ENCODE data around the gene JAG2.

JAG2 gene

GRCh38 chr14:105099778-105100177, 68.8 kb downstream of the JAG2 start:
- Histone ChIP-seq H3K9me3 (ENCODE audit: control insufficient read depth in 1 of 2, low read length in 2 of 2) (peaks cover 5 to 13% of the 10 kb centered on the region in 2 donors), H3K27ac (ENCODE audit: low read length) (no peak overlapping the region), H3K27me3 (ENCODE audit: low read depth, low read length) (no peaks in the 10 kb centered on the region), H3K4me1 (ENCODE audit: control insufficient read depth in 1 of 2, insufficient read depth in 2 of 2, low read length in 2 of 2) (no peaks in the 10 kb centered on the region), H3K36me3 (ENCODE audit: control insufficient read depth in 1 of 2, insufficient read depth in 2 of 2, low read length in 2 of 2) (no peaks in the 10 kb centered on the region), H3K4me3 (ENCODE audit: low read depth in 1 of 2, low read length in 2 of 2) (no peak overlapping the region)

DNA sequence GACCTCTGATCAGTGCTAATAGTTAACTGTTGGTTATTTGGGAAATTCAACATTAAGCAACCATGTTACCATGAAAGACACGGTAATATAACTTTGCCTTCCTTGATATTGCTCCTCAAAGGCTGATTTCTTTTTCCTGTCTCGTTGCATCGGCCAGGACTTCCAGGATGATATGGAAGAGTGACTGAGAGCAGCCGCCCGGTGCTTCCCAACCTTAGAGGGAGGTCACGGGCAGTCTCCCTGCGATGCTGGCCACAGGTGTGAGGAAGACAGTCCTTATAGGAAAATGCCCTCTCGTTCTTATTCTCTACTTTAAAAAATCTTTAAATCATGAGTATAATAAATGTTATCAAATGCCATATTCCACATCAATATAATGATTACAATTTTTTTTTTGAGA, 70.3 kb downstream of the JAG2 start:
- H3K27me3 ChIP-seq (ENCODE audit: low read depth, low read length): no peaks in the 10 kb centered on the region

GRCh38 chr14:105097794-105098127, 70.8 kb downstream of the JAG2 start:
- Histone ChIP-seq H3K27ac (ENCODE audit: low read length) (no peak overlapping the region), H3K4me3 (ENCODE audit: low read depth in 1 of 2, low read length in 2 of 2) (no peak overlapping the region), H3K9me3 (ENCODE audit: control insufficient read depth in 1 of 2, low read length in 2 of 2) (peaks cover 4 to 5% of the 10 kb centered on the region in 2 donors), H3K4me1 (ENCODE audit: control insufficient read depth in 1 of 2, insufficient read depth in 2 of 2, low read length in 2 of 2) (peaks cover 0 to 9% of the 10 kb centered on the region in 2 donors), H3K27me3 (ENCODE audit: low read depth, low read length) (no peaks in the 10 kb centered on the region), H3K36me3 (ENCODE audit: control insufficient read depth in 1 of 2, insufficient read depth in 2 of 2, low read length in 2 of 2) (no peaks in the 10 kb centered on the region)

More for the DNA sequence above, 70.3 kb downstream of the JAG2 start:
- Histone ChIP-seq H3K4me3 (ENCODE audit: low read depth in 1 of 2, low read length in 2 of 2) (no peak overlapping the region), H3K4me1 (ENCODE audit: control insufficient read depth in 1 of 2, insufficient read depth in 2 of 2, low read length in 2 of 2) (peaks cover 0 to 6% of the 10 kb centered on the region in 2 donors), H3K9me3 (ENCODE audit: control insufficient read depth in 1 of 2, low read length in 2 of 2) (peaks cover 5 to 6% of the 10 kb centered on the region in 2 donors), H3K36me3 (ENCODE audit: control insufficient read depth in 1 of 2, insufficient read depth in 2 of 2, low read length in 2 of 2) (no peaks in the 10 kb centered on the region), H3K27ac (ENCODE audit: low read length) (no peak overlapping the region)

DNA sequence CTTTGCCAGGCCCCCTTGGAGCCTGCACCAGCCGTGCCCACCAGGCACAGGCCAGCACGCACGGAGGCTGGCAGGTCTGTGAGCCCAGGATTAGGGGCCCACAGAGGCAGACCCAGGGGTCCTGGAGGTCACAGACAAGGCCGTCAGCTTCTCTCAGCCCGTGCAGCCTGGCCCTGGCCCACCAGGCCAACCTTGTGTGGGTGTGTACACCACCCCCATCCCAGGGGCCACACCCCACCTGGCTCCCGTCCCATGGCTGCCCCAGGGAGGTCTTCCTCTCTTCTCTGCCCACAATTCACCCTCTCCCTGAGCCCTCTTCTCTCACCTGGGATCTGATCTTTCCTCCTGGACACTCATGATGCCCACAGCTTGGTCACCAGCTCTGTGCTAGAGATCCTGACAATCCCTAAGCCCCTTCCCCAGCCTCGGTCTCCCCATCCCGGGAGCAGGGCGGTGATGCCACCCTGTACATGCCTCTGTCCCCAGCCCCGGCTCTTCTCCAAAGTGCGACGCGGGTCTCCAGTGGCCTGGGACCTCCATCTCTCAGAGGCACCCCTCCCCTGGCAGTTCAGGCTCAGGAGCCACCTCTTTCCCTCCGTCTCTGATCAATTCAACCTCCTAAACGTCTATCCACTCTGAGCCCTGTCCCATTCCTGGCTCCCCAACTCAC, 72.2 kb downstream of the JAG2 start:
- no peak overlapping the region for H3K4me3 ChIP-seq (ENCODE audit: low read depth in 1 of 2, low read length in 2 of 2)
- no peaks in the 10 kb centered on the region for H3K27me3 ChIP-seq (ENCODE audit: low read depth, low read length)
- peaks cover 4 to 5% of the 10 kb centered on the region in 2 donors for H3K9me3 ChIP-seq (ENCODE audit: control insufficient read depth in 1 of 2, low read length in 2 of 2)
- H3K27ac ChIP-seq (ENCODE audit: low read length): no peak overlapping the region
- H3K4me1 ChIP-seq (ENCODE audit: control insufficient read depth in 1 of 2, insufficient read depth in 2 of 2, low read length in 2 of 2): peaks cover 6 to 23% of the 10 kb centered on the region in 2 donors
- no peaks in the 10 kb centered on the region for H3K36me3 ChIP-seq (ENCODE audit: control insufficient read depth in 1 of 2, insufficient read depth in 2 of 2, low read length in 2 of 2)

- H3K27me3 ChIP-seq (ENCODE audit: low read depth, low read length): no peaks in the 10 kb centered on the region
Measured at GRCh38 chr14:105095236-105095805, 73.3 kb downstream of the JAG2 start.

DNA sequence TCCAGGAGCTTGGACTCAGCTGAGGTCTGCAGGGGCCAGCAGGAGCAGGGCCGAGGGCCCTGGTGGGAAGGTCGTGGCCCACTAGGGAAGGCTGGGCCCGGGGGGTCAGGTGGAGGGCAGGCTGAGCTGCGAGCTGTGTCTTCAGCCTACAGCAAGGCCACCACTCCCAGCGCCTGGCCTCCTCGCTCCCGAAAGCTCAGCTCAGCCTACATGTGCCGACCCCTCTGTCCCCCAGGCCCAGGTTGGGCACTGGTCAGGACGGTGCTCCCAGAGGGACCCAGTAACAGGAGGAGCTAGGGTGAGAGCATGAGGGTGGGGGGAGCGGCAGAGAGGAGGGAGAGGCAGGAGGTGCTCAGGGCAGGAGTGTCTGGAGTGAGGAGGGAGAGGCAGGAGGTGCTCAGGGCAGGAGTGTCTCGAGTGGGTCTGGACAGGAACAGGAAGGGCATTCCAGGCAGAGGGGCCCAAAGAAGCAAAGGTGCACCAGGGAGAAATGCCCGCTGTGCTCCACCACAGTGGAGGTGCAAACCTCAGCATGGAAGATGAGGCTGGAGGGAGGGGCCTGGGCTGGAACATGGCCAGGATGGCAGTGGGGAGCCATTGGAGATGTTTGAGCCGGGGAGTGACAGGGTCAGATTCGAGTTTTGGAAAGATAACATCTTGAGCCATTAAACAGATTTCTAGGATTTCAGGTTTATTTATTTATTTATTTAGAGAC, 74.2 kb downstream of the JAG2 start:
- H3K4me1 ChIP-seq (ENCODE audit: control insufficient read depth in 1 of 2, insufficient read depth in 2 of 2, low read length in 2 of 2): peaks cover 6 to 33% of the 10 kb centered on the region in 2 donors
- H3K27me3 ChIP-seq (ENCODE audit: low read depth, low read length): no peaks in the 10 kb centered on the region
- H3K9me3 ChIP-seq (ENCODE audit: control insufficient read depth in 1 of 2, low read length in 2 of 2): no peaks in the 10 kb centered on the region
- H3K27ac ChIP-seq (ENCODE audit: low read length): no peak overlapping the region
- peak overlapping the region; percentile 67 to 74 for H3K4me3 ChIP-seq (ENCODE audit: low read depth in 1 of 2, low read length in 2 of 2)
- H3K36me3 ChIP-seq (ENCODE audit: control insufficient read depth in 1 of 2, insufficient read depth in 2 of 2, low read length in 2 of 2): no peaks in the 10 kb centered on the region

More at GRCh38 chr14:105095236-105095805, 73.3 kb downstream of the JAG2 start:
- H3K27ac ChIP-seq (ENCODE audit: low read length): no peak overlapping the region
- H3K9me3 ChIP-seq (ENCODE audit: control insufficient read depth in 1 of 2, low read length in 2 of 2): peaks cover 4 to 5% of the 10 kb centered on the region in 2 donors
- H3K4me1 ChIP-seq (ENCODE audit: control insufficient read depth in 1 of 2, insufficient read depth in 2 of 2, low read length in 2 of 2): peaks cover 6 to 33% of the 10 kb centered on the region in 2 donors
- H3K36me3 ChIP-seq (ENCODE audit: control insufficient read depth in 1 of 2, insufficient read depth in 2 of 2, low read length in 2 of 2): no peaks in the 10 kb centered on the region
- H3K4me3 ChIP-seq (ENCODE audit: low read depth in 1 of 2, low read length in 2 of 2): no peak overlapping the region

GRCh38 chr14:105093431-105094192, 75.0 kb downstream of the JAG2 start:
- no peak overlapping the region for H3K27ac ChIP-seq (ENCODE audit: low read length)
- H3K36me3 ChIP-seq (ENCODE audit: control insufficient read depth in 1 of 2, insufficient read depth in 2 of 2, low read length in 2 of 2): no peaks in the 10 kb centered on the region
- H3K27me3 ChIP-seq (ENCODE audit: low read depth, low read length): no peaks in the 10 kb centered on the region
- no peaks in the 10 kb centered on the region for H3K9me3 ChIP-seq (ENCODE audit: control insufficient read depth in 1 of 2, low read length in 2 of 2)
- H3K4me3 ChIP-seq (ENCODE audit: low read depth in 1 of 2, low read length in 2 of 2): peak overlapping the region; percentile 67 to 74
- H3K4me1 ChIP-seq (ENCODE audit: control insufficient read depth in 1 of 2, insufficient read depth in 2 of 2, low read length in 2 of 2): peaks cover 6 to 38% of the 10 kb centered on the region in 2 donors

GRCh38 chr14:105093038-105093430, 75.5 kb downstream of the JAG2 start:
- Histone ChIP-seq H3K4me1 (ENCODE audit: control insufficient read depth in 1 of 2, insufficient read depth in 2 of 2, low read length in 2 of 2) (peaks cover 6 to 44% of the 10 kb centered on the region in 2 donors), H3K4me3 (ENCODE audit: low read depth in 1 of 2, low read length in 2 of 2) (peak overlapping the region in 1 of 2 donors; percentile 53), H3K27me3 (ENCODE audit: low read depth, low read length) (peaks cover 1% of the 10 kb centered on the region), H3K27ac (ENCODE audit: low read length) (peak overlapping the region; percentile 39), H3K9me3 (ENCODE audit: control insufficient read depth in 1 of 2, low read length in 2 of 2) (no peaks in the 10 kb centered on the region), H3K36me3 (ENCODE audit: control insufficient read depth in 1 of 2, insufficient read depth in 2 of 2, low read length in 2 of 2) (no peaks in the 10 kb centered on the region)

GRCh38 chr14:105092171-105093037, 76.2 kb downstream of the JAG2 start:
- Histone ChIP-seq H3K9me3 (ENCODE audit: control insufficient read depth in 1 of 2, low read length in 2 of 2) (no peaks in the 10 kb centered on the region), H3K4me1 (ENCODE audit: control insufficient read depth in 1 of 2, insufficient read depth in 2 of 2, low read length in 2 of 2) (peaks cover 6 to 47% of the 10 kb centered on the region in 2 donors), H3K4me3 (ENCODE audit: low read depth in 1 of 2, low read length in 2 of 2) (peak overlapping the region; percentile 21 to 53), H3K27me3 (ENCODE audit: low read depth, low read length) (peaks cover 6% of the 10 kb centered on the region), H3K27ac (ENCODE audit: low read length) (peak overlapping the region; percentile 67), H3K36me3 (ENCODE audit: control insufficient read depth in 1 of 2, insufficient read depth in 2 of 2, low read length in 2 of 2) (no peaks in the 10 kb centered on the region)

DNA sequence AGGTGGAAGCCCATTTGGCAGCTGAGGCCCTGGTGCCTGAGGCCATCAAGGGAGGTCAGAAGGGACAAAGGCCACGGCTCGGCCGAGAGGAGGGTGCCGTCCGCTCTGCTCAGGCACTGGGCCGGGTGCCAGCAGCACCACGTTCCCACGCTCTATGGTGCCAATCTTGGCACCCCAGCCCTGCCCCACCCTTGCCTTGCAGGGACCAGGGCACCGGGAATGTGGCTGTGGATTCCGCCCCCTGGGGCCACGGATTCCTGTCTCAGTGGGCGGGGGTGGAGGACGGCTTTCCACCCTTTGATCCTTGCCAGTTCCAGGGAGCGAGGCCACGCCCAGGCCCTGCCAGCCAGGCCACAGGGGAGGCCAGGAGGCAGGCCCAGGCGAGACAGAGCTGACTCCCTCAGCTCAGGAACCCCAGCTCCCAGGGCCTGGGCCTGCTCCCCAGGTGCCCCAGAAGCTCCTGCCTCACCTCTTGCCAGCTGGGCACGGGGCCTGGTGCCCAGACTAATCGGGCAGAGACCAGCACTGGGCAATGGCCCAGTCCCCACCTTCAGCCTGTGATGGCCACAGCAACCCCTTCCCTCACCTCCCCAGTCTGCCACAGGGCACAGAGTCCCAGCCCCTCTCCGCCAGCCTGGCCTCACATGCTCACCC, 76.9 kb downstream of the JAG2 start:
- Histone ChIP-seq H3K9me3 (ENCODE audit: control insufficient read depth in 1 of 2, low read length in 2 of 2) (no peaks in the 10 kb centered on the region), H3K36me3 (ENCODE audit: control insufficient read depth in 1 of 2, insufficient read depth in 2 of 2, low read length in 2 of 2) (no peaks in the 10 kb centered on the region), H3K27ac (ENCODE audit: low read length) (peak overlapping the region; percentile 67), H3K4me1 (ENCODE audit: control insufficient read depth in 1 of 2, insufficient read depth in 2 of 2, low read length in 2 of 2) (peaks cover 6 to 48% of the 10 kb centered on the region in 2 donors), H3K4me3 (ENCODE audit: low read depth in 1 of 2, low read length in 2 of 2) (peak overlapping the region; percentile 21 to 53), H3K27me3 (ENCODE audit: low read depth, low read length) (peaks cover 6% of the 10 kb centered on the region)

All from muscle layer of duodenum (tissue), 2 donors.